Measurements from ENCODE around the gene TSEN2. TPM values are rescaled to one million over a fixed set of nuclear protein-coding genes. Genes with fewer than 3 reads are reported as not detected.

Gene TSEN2
- polyA plus RNA-seq, 1 donor (not counting 4 experiments of a cell fraction or from before 2014, with no cell fraction given) = 23.8 TPM

GRCh38 chr3:12513694-12514446 is 29.6 kb downstream of the TSEN2 start:
- Histone ChIP-seq H3K27ac (ENCODE audit: control insufficient read depth, insufficient read depth, low read length) (no peak overlapping the region), H3K9me1 (ENCODE audit: control insufficient read depth, extremely low read depth, insufficient read depth, low read length) (peaks cover 4% of the 10 kb centered on the region), H2AFZ (ENCODE audit: control insufficient read depth, low read length) (no peak overlapping the region), H3K27me3 (ENCODE audit: control insufficient read depth, extremely low read depth, insufficient read depth, low read length) (no peaks in the 10 kb centered on the region), H3K9me3 (ENCODE audit: control insufficient read depth, low read depth, low read length) (no peaks in the 10 kb centered on the region), H3K4me3 (ENCODE audit: control insufficient read depth in 2 of 3, extremely low read depth in 1 of 3, insufficient read depth in 2 of 3, low read depth in 1 of 3, low read length in 3 of 3) (no peak overlapping the region), H3K9ac (ENCODE audit: control insufficient read depth, extremely low read depth, insufficient read depth, low read length) (no peak overlapping the region), H3K4me1 (ENCODE audit: control insufficient read depth, extremely low read depth, insufficient read depth, low read length) (peaks cover 2% of the 10 kb centered on the region), H3K4me2 (ENCODE audit: control insufficient read depth, extremely low read depth, insufficient read depth, low read depth, low read length) (no peak overlapping the region), H3K36me3 (ENCODE audit: control insufficient read depth in 2 of 2, extremely low read depth in 1 of 2, insufficient read depth in 2 of 2, low read length in 2 of 2) (peaks cover 2 to 9% of the 10 kb centered on the region in 2 experiments), H4K20me1 (ENCODE audit: control insufficient read depth, extremely low read depth, insufficient read depth, low read length) (no peaks in the 10 kb centered on the region), H3K79me2 (ENCODE audit: control insufficient read depth, insufficient read depth, low read length) (no peaks in the 10 kb centered on the region)
- FAIRE-seq (no peak), DNase-seq (ENCODE audit: low read depth, low spot score) (no peak)
- dilution Hi-C loops (cut with MboI; ENCODE audit: extremely low pct_ligation_motif_present, low sequenced_read_pairs) = no loop called here
- TF ChIP-seq CTCF (optimal IDR thresholded peaks at IDR 0.05 in 1 of 3, IDR thresholded peaks at IDR 0.05 in 1 of 3, conservative IDR thresholded peaks at IDR 0.05 in 1 of 3; ENCODE audit: extremely low read depth in 1 of 3, insufficient read depth in 2 of 3, low read length in 3 of 3) (no peak), EZH2 (IDR thresholded peaks at IDR 0.05; ENCODE audit: low read length) (no peak)

- Histone ChIP-seq H3K36me3 (ENCODE audit: control insufficient read depth in 2 of 2, extremely low read depth in 1 of 2, insufficient read depth in 2 of 2, low read length in 2 of 2) (peaks cover 2 to 3% of the 10 kb centered on the region in 2 experiments), H4K20me1 (ENCODE audit: control insufficient read depth, extremely low read depth, insufficient read depth, low read length) (no peaks in the 10 kb centered on the region), H3K27ac (ENCODE audit: control insufficient read depth, insufficient read depth, low read length) (no peak overlapping the region), H3K9me1 (ENCODE audit: control insufficient read depth, extremely low read depth, insufficient read depth, low read length) (no peaks in the 10 kb centered on the region), H3K27me3 (ENCODE audit: control insufficient read depth, extremely low read depth, insufficient read depth, low read length) (no peaks in the 10 kb centered on the region), H3K4me1 (ENCODE audit: control insufficient read depth, extremely low read depth, insufficient read depth, low read length) (no peaks in the 10 kb centered on the region), H3K9ac (ENCODE audit: control insufficient read depth, extremely low read depth, insufficient read depth, low read length) (no peak overlapping the region), H2AFZ (ENCODE audit: control insufficient read depth, low read length) (no peak overlapping the region), H3K4me2 (ENCODE audit: control insufficient read depth, extremely low read depth, insufficient read depth, low read depth, low read length) (no peak overlapping the region), H3K79me2 (ENCODE audit: control insufficient read depth, insufficient read depth, low read length) (no peaks in the 10 kb centered on the region), H3K9me3 (ENCODE audit: control insufficient read depth, low read depth, low read length) (no peaks in the 10 kb centered on the region), H3K4me3 (ENCODE audit: control insufficient read depth in 2 of 3, extremely low read depth in 1 of 3, insufficient read depth in 2 of 3, low read depth in 1 of 3, low read length in 3 of 3) (no peak overlapping the region)
- TF ChIP-seq CTCF (optimal IDR thresholded peaks at IDR 0.05 in 1 of 3, IDR thresholded peaks at IDR 0.05 in 1 of 3, conservative IDR thresholded peaks at IDR 0.05 in 1 of 3; ENCODE audit: extremely low read depth in 1 of 3, insufficient read depth in 2 of 3, low read length in 3 of 3) (no peak), EZH2 (IDR thresholded peaks at IDR 0.05; ENCODE audit: low read length) (no peak)
- dilution Hi-C loops (cut with MboI; ENCODE audit: extremely low pct_ligation_motif_present, low sequenced_read_pairs) = no loop called here
- FAIRE-seq (no peak), DNase-seq (ENCODE audit: low read depth, low spot score) (no peak)
These were observed 31.4 kb downstream of the TSEN2 start for GRCh38 chr3:12515631-12516030.

Data from keratinocyte (primary cell).